Chondrocyte (in vitro differentiated cells): ENCODE measurements around the gene PILRA. TPM values are rescaled to one million over a fixed set of nuclear protein-coding genes. Genes with fewer than 3 reads are reported as not detected.

Experiments used
- DNase-seq: peaks from one replicate; pipeline ENCODE4 v3.0.0; 2021; ENCODE audit warnings: mixed read lengths, low spot score
- H3K27ac Mint-ChIP-seq: one replicate; pipeline ENCODE4 v1.8.0; 2021; ENCODE audit warnings: mild to moderate bottlenecking, moderate library complexity, mixed read lengths; ENCODE audit not compliant: unreplicated experiment
- H3K27me3 Mint-ChIP-seq: 2 replicates; pipeline ENCODE4 v1.8.0; 2021; ENCODE audit warnings: low read depth, mixed read lengths
- H3K36me3 Mint-ChIP-seq: 2 replicates; pipeline ENCODE4 v1.8.0; 2021; ENCODE audit warnings: low read depth, mixed read lengths
- H3K4me1 Mint-ChIP-seq: 2 replicates; pipeline ENCODE4 v1.8.0; 2021; ENCODE audit warnings: low read depth, mild to moderate bottlenecking, mixed read lengths
- H3K4me3 Mint-ChIP-seq: one replicate; pipeline ENCODE4 v1.8.0; 2021; ENCODE audit warnings: mild to moderate bottlenecking, moderate library complexity, mixed read lengths; ENCODE audit not compliant: unreplicated experiment
- H3K9me3 Mint-ChIP-seq: 2 replicates; pipeline ENCODE4 v1.8.0; 2021; ENCODE audit warnings: low read depth, mixed read lengths
- total RNA-seq: library from RNA; stranded (reverse); gene quantifications from 3 replicates; pipeline ENCODE4 v1.2.1, GENCODE V29; 2021
- TF ChIP-seq, protein P1 (sequence below): fragments of 200-600 bp; sonication (generic); IDR thresholded peaks from 2 replicates; pipeline ENCODE4 v1.5.0; 2021; ENCODE audit warnings: antibody characterized with exemption, mild to moderate bottlenecking, moderate library complexity

The PILRA gene
- total RNA-seq, 1 donor from 2014 or later: 0.60 TPM

DNA sequence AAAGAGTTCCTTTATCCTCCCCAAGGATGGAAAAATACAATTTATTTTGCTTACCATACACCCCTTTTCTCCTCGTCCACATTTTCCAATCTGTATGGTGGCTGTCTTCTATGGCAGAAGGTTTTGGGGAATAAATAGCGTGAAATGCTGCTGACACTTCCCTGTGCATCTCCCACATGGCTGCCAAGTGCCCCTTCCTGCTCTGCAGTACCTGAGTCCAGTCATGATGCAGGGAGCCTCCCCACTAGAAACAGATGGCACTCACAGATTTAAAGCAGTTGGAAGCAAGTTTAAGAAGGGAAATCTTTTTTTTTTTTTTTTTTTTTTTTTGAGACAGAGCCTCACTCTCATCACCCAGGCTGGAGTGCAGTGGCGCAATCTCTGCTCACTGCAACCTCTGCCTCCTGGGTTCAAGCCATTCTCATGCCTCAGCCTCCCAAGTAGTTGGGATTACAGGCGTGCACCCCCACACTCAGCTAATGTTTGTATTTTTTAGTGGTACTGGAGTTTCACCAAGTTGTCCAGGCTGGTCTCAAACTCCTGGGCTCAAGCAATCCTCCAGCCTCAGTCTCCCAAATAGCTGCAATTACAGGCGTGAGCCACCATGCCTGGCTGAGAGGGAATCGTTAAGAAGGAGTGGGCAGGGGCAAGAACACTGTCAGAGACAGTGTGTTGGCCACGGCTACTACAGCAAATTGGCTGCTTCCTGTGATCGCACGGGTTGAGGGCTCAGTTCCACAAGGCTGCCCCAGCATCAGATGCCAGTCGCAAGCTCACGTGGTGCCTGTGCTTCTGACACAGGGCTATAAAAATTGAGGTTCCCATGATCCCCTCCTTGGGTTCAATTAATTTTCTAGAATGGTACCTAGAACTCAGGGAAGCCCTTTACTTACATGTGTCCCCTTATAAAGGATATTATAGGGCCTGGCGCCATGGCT lies 5.3 kb upstream of the PILRA start:
- Mint-ChIP-seq H3K36me3 (peaks cover 14% of the 10 kb centered on the region), H3K4me1 (no peaks in the 10 kb centered on the region), H3K27me3 (no peaks in the 10 kb centered on the region), H3K27ac (no peak overlapping the region), H3K4me3 (no peak overlapping the region), H3K9me3 (no peaks in the 10 kb centered on the region)
- TF ChIP-seq, protein P1, sequence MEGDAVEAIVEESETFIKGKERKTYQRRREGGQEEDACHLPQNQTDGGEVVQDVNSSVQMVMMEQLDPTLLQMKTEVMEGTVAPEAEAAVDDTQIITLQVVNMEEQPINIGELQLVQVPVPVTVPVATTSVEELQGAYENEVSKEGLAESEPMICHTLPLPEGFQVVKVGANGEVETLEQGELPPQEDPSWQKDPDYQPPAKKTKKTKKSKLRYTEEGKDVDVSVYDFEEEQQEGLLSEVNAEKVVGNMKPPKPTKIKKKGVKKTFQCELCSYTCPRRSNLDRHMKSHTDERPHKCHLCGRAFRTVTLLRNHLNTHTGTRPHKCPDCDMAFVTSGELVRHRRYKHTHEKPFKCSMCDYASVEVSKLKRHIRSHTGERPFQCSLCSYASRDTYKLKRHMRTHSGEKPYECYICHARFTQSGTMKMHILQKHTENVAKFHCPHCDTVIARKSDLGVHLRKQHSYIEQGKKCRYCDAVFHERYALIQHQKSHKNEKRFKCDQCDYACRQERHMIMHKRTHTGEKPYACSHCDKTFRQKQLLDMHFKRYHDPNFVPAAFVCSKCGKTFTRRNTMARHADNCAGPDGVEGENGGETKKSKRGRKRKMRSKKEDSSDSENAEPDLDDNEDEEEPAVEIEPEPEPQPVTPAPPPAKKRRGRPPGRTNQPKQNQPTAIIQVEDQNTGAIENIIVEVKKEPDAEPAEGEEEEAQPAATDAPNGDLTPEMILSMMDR: no peak
- DNase-seq: peak; percentile 42

DNA sequence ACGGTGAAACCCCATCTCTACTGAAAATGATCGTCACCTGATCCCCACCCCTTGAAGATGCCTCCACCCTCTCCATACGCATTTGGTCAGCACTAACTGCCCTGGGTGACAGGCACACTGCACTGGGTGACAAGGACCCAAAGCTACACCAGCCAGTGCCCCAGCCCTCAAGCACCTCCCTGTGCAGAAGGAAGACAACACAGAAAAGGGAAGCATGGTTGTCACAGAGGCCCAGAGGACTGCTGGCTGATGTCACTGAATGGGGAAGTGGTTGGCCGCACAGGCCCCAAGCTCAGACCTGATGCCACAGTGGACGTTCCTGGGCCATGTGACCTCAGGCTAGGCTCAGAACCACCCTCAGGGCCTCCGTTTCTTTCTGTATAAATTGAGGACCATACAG lies 4.2 kb upstream of the PILRA start:
- Mint-ChIP-seq H3K27ac (no peak overlapping the region), H3K9me3 (no peaks in the 10 kb centered on the region)
- TF ChIP-seq, protein P1: no peak

DNA sequence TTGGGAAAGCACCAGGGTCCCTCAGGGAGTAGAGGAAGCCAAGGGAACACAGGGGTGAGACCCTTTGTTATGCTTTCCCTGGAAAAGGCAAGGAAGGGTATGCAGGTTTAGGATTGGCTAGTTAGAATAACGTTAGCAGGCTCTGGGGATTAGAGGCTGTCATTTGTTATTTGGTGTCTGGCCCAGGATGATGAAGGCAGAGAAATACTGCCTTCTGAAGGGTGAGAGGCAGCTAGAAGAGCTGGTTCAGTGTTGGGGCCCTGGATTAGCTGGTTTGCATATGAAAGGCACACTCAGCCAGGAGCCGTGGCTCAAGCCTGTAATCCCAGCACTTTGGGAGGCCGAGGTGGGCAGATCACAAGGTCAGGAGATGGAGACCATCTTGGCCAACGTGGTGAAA lies 3.0 kb upstream of the PILRA start:
- TF ChIP-seq, protein P1: no peak
- Mint-ChIP-seq H3K36me3 (peaks cover 3% of the 10 kb centered on the region), H3K27ac (no peak overlapping the region), H3K4me3 (no peak overlapping the region), H3K4me1 (no peaks in the 10 kb centered on the region), H3K27me3 (no peaks in the 10 kb centered on the region), H3K9me3 (no peaks in the 10 kb centered on the region)
- peak; percentile 15 for DNase-seq

More for the DNA sequence above, 4.2 kb upstream of the PILRA start:
- no peaks in the 10 kb centered on the region for H3K4me1 Mint-ChIP-seq
- H3K4me3 Mint-ChIP-seq: no peak overlapping the region
- peak; percentile 43 for DNase-seq
- no peaks in the 10 kb centered on the region for H3K27me3 Mint-ChIP-seq
- peaks cover 9% of the 10 kb centered on the region for H3K36me3 Mint-ChIP-seq

DNA sequence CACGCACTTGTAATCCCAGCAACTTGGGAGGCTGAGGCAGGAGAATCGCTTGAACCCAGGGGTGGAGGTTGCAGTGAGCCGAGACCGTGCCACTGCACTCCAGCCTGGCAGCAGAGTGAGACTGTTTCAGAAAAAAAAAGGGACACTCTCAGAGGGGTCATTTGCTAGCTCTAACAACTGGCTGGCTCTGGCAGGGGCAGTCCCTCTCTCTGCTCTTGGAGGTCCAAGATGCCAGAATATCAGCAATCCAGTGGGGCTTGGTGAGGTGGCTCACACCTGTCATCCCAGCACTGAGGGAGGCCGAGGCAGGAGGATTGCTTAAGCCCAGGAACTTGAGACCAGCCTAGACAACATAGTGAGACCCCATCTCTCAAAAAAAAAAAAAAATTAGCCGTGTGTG lies 2.5 kb upstream of the PILRA start:
- H3K36me3 Mint-ChIP-seq: peaks cover 2% of the 10 kb centered on the region
- no peak overlapping the region for H3K4me3 Mint-ChIP-seq
- no peaks in the 10 kb centered on the region for H3K9me3 Mint-ChIP-seq
- no peak overlapping the region for H3K27ac Mint-ChIP-seq
- H3K27me3 Mint-ChIP-seq: no peaks in the 10 kb centered on the region
- TF ChIP-seq, protein P1: no peak
- no peaks in the 10 kb centered on the region for H3K4me1 Mint-ChIP-seq
- peak; percentile 33 for DNase-seq

DNA sequence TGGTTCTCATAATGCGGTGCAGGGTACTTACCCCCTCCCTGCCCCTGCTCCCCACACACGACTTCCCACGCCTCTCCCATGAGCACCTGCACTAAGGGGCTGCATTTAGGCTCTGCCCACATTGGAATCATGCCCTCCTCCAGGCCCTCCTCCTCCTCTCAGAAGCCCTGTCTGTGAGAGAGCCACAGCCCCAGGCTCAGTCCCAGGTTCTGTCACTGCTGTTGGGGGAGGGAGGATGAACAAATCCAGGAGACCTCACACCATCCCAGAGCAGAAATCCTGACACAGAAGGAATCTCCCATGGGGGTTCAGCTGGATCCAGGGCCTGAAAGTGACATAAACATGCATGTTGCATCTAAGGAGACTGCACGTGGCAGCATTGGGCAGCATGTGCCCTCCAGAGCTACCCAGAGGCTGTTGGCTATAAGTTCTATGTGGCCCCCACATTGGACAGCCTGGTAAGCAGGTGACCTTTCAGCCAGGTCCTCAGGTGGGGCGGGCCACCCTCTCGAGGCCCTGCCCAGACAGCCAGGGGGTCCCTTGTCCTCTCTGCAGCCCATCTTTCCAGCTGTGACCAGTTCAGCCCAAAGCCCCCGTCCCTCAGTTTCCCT lies 1.6 kb upstream of the PILRA start:
- Mint-ChIP-seq H3K27me3 (no peaks in the 10 kb centered on the region), H3K27ac (no peak overlapping the region), H3K4me1 (no peaks in the 10 kb centered on the region), H3K36me3 (no peaks in the 10 kb centered on the region), H3K4me3 (no peak overlapping the region), H3K9me3 (no peaks in the 10 kb centered on the region)
- TF ChIP-seq, protein P1: no peak
- DNase-seq: peak; percentile 64
